SK-N-SH treated with all-trans-retinoic acid at 6 μM for 48 hours (cell line): ENCODE results near the gene PIWIL1.

Experiments
- ATAC-seq: fragments of 200-7000 bp; cut with Tn5 transposase; 3 replicates; pipeline ENCODE4 v1.9.1; 2020; ENCODE audit warnings: mild to moderate bottlenecking, moderate library complexity
- ARNTL ChIP-seq: fragments of 450-650 bp; formaldehyde crosslinking; IDR thresholded peaks from 2 replicates; pipeline ENCODE4 v1.5.0; 2020; ENCODE audit warnings: low read depth, mild to moderate bottlenecking, moderate library complexity, borderline replicate concordance
- BACH2 ChIP-seq: fragments of 250-450 bp; sonication (Bioruptor Pico); IDR thresholded peaks from 2 replicates; pipeline ENCODE4 v1.9.0; 2021; ENCODE audit warnings: mild to moderate bottlenecking, borderline replicate concordance
- CSDC2 ChIP-seq: fragments of 250-450 bp; sonication (Bioruptor Pico); IDR thresholded peaks from 2 replicates; pipeline ENCODE4 v1.5.0; 2020; ENCODE audit warnings: mild to moderate bottlenecking, moderate library complexity
- CSRNP3 ChIP-seq: fragments of 250-450 bp; sonication (Bioruptor Pico); IDR thresholded peaks from 2 replicates; pipeline ENCODE4 v1.5.1; 2021; ENCODE audit warnings: mild to moderate bottlenecking, moderate library complexity
- ESRRG ChIP-seq: fragments of 250-450 bp; sonication (Bioruptor Pico); IDR thresholded peaks from 2 replicates; pipeline ENCODE4 v1.6.1; 2021; ENCODE audit warnings: mild to moderate bottlenecking
- GLIS3 ChIP-seq: fragments of 250-450 bp; sonication (Bioruptor Pico); IDR thresholded peaks from 2 replicates; pipeline ENCODE4 v1.5.0; 2020; ENCODE audit warnings: mild to moderate bottlenecking, moderate library complexity
- ISL1 ChIP-seq: fragments of 250-450 bp; sonication (Bioruptor Pico); IDR thresholded peaks from 2 replicates; pipeline ENCODE4 v2.1.2; 2022; ENCODE audit warnings: mild to moderate bottlenecking, moderate library complexity
- OSR1 ChIP-seq: fragments of 250-450 bp; sonication (Bioruptor Pico); IDR thresholded peaks from 2 replicates; pipeline ENCODE4 v1.8.0; 2022; ENCODE audit warnings: moderate library complexity, mild to moderate bottlenecking, inconsistent platforms
- PPARA ChIP-seq: fragments of 250-450 bp; sonication (Bioruptor Pico); IDR thresholded peaks from 2 replicates; pipeline ENCODE4 v1.5.0; 2020; ENCODE audit warnings: mild to moderate bottlenecking, borderline replicate concordance
- SNAI2 ChIP-seq: fragments of 250-450 bp; sonication (Bioruptor Pico); IDR thresholded peaks from 2 replicates; pipeline ENCODE4 v1.5.0; 2020; ENCODE audit warnings: mild to moderate bottlenecking, moderate library complexity
- TCF4 ChIP-seq: fragments of 250-450 bp; sonication (Bioruptor Pico); IDR thresholded peaks from 2 replicates; pipeline ENCODE4 v1.8.0; 2021; ENCODE audit warnings: mild to moderate bottlenecking, moderate library complexity, borderline replicate concordance
- TOX ChIP-seq: fragments of 250-450 bp; sonication (Bioruptor Pico); IDR thresholded peaks from 2 replicates; pipeline ENCODE4 v1.8.0; 2021; ENCODE audit warnings: mild to moderate bottlenecking, moderate library complexity, borderline replicate concordance
- TSHZ2 ChIP-seq: fragments of 250-450 bp; sonication (Bioruptor Pico); IDR thresholded peaks from 2 replicates; pipeline ENCODE4 v1.5.0; 2020; ENCODE audit warnings: mild to moderate bottlenecking, moderate library complexity
- ZC3H10 ChIP-seq: fragments of 250-450 bp; sonication (Bioruptor Pico); IDR thresholded peaks from 2 replicates; pipeline ENCODE4 v1.5.1; 2021; ENCODE audit warnings: mild to moderate bottlenecking, moderate library complexity
- ZFP3 ChIP-seq: fragments of 250-450 bp; sonication (Bioruptor Pico); IDR thresholded peaks from 2 replicates; pipeline ENCODE4 v1.5.0; 2020; ENCODE audit warnings: mild to moderate bottlenecking, moderate library complexity
- ZFP30 ChIP-seq: fragments of 450-650 bp; formaldehyde crosslinking; IDR thresholded peaks from 2 replicates; pipeline ENCODE4 v1.5.0; 2022; ENCODE audit warnings: mild to moderate bottlenecking, moderate library complexity
- ZNF565 ChIP-seq: fragments of 450-650 bp; formaldehyde crosslinking; conservative IDR thresholded peaks from 2 replicates; pipeline ENCODE4 v1.5.0; 2020; ENCODE audit warnings: low read depth, mild to moderate bottlenecking, moderate library complexity
- ZNF70 ChIP-seq: fragments of 450-650 bp; formaldehyde crosslinking; IDR thresholded peaks from 2 replicates; pipeline ENCODE4 v1.5.0; 2020; ENCODE audit warnings: mild to moderate bottlenecking, moderate library complexity
- ZNF8 ChIP-seq: fragments of 450-650 bp; formaldehyde crosslinking; IDR thresholded peaks from 2 replicates; pipeline ENCODE4 v1.5.0; 2020; ENCODE audit warnings: mild to moderate bottlenecking, moderate library complexity
- TF ChIP-seq, protein P1 (sequence below): fragments of 250-450 bp; sonication (Bioruptor Pico); IDR thresholded peaks from 2 replicates; pipeline ENCODE4 v1.8.0; 2021; ENCODE audit warnings: low read depth, mild to moderate bottlenecking, moderate library complexity, borderline replicate concordance
- TF ChIP-seq, protein P2 (sequence below): fragments of 250-450 bp; sonication (Bioruptor Pico); IDR thresholded peaks from 2 replicates; pipeline ENCODE4 v1.5.1; 2020; ENCODE audit warnings: low read depth, mild to moderate bottlenecking, moderate library complexity
- TF ChIP-seq, protein P3 (sequence below): fragments of 250-450 bp; sonication (Bioruptor Pico); IDR thresholded peaks from 2 replicates; pipeline ENCODE4 v1.8.0; 2020; ENCODE audit warnings: mild to moderate bottlenecking, moderate library complexity, borderline replicate concordance

Gene PIWIL1

DNA sequence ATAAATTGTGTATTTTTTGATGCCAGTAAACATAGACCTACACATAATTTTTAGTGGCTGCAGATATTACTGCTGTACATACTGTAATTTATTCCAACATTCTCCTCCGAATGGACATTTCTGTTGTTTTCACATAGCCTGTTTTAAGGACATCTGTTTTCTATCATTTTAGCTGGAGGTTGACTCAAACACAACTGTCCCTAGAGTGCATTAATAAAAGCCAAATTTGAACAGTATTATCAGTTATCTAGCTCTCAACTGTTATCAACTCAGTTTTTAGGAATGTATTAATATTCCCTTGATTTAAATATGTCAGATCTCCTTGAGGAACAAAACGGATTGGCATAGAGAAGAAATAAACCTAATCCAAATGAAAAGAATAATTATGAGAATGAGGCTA lies 17.2 kb upstream of the PIWIL1 start:
- TF ChIP-seq PPARA (CRISPR knock-in tag) (no peak), CSRNP3 (CRISPR knock-in tag) (no peak), ISL1 (no peak), ZC3H10 (no peak), ZNF565 (CRISPR knock-in tag) (no peak), BACH2 (CRISPR knock-in tag) (no peak), ZFP30 (CRISPR knock-in tag) (no peak), TSHZ2 (CRISPR knock-in tag) (no peak), TOX (CRISPR knock-in tag) (no peak), GLIS3 (CRISPR knock-in tag) (no peak), ESRRG (no peak), CSDC2 (CRISPR knock-in tag) (no peak)
- TF ChIP-seq, protein P1, sequence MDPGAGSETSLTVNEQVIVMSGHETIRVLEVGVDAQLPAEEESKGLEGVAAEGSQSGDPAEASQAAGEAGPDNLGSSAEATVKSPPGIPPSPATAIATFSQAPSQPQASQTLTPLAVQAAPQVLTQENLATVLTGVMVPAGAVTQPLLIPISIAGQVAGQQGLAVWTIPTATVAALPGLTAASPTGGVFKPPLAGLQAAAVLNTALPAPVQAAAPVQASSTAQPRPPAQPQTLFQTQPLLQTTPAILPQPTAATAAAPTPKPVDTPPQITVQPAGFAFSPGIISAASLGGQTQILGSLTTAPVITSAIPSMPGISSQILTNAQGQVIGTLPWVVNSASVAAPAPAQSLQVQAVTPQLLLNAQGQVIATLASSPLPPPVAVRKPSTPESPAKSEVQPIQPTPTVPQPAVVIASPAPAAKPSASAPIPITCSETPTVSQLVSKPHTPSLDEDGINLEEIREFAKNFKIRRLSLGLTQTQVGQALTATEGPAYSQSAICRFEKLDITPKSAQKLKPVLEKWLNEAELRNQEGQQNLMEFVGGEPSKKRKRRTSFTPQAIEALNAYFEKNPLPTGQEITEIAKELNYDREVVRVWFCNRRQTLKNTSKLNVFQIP (CRISPR knock-in tag) = no peak
- no peak for ATAC-seq

DNA sequence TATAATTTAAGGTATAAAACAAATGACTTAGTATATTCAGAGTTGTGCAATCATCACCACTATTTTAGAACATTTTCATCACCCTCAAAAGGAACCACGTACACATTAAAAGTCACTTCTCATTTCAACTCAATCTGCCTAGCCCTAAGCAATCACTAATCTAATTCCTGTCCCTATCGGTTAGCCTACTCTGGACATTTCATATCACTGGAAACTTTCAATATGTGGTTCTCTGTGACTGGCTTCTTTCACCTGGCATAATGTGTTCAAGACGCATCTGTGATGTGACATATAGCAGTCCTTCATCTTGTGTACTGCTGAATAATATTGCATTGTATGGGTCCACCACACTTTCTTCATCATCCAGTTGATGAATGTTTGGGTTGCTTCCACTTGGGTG lies 15.4 kb upstream of the PIWIL1 start:
- ATAC-seq = no peak
- TF ChIP-seq GLIS3 (CRISPR knock-in tag) = no peak
- no peak for TF ChIP-seq ZNF8 (CRISPR knock-in tag)
- TF ChIP-seq TSHZ2 (CRISPR knock-in tag) = no peak
- TF ChIP-seq, protein P1 (CRISPR knock-in tag) = no peak
- TF ChIP-seq ZNF565 (CRISPR knock-in tag) = no peak
- TF ChIP-seq ESRRG = no peak
- no peak for TF ChIP-seq OSR1
- TF ChIP-seq, protein P2, sequence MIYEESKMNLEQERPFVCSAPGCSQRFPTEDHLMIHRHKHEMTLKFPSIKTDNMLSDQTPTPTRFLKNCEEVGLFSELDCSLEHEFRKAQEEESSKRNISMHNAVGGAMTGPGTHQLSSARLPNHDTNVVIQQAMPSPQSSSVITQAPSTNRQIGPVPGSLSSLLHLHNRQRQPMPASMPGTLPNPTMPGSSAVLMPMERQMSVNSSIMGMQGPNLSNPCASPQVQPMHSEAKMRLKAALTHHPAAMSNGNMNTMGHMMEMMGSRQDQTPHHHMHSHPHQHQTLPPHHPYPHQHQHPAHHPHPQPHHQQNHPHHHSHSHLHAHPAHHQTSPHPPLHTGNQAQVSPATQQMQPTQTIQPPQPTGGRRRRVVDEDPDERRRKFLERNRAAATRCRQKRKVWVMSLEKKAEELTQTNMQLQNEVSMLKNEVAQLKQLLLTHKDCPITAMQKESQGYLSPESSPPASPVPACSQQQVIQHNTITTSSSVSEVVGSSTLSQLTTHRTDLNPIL (CRISPR knock-in tag) = no peak
- no peak for TF ChIP-seq ZNF70 (CRISPR knock-in tag)
- TF ChIP-seq ZFP3 (CRISPR knock-in tag) = no peak
- no peak for TF ChIP-seq PPARA (CRISPR knock-in tag)
- no peak for TF ChIP-seq TCF4 (CRISPR knock-in tag)
- no peak for TF ChIP-seq SNAI2 (CRISPR knock-in tag)
- TF ChIP-seq, protein P3, sequence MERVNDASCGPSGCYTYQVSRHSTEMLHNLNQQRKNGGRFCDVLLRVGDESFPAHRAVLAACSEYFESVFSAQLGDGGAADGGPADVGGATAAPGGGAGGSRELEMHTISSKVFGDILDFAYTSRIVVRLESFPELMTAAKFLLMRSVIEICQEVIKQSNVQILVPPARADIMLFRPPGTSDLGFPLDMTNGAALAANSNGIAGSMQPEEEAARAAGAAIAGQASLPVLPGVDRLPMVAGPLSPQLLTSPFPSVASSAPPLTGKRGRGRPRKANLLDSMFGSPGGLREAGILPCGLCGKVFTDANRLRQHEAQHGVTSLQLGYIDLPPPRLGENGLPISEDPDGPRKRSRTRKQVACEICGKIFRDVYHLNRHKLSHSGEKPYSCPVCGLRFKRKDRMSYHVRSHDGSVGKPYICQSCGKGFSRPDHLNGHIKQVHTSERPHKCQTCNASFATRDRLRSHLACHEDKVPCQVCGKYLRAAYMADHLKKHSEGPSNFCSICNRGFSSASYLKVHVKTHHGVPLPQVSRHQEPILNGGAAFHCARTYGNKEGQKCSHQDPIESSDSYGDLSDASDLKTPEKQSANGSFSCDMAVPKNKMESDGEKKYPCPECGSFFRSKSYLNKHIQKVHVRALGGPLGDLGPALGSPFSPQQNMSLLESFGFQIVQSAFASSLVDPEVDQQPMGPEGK = no peak
- TF ChIP-seq ISL1 = no peak
- TF ChIP-seq ARNTL (CRISPR knock-in tag) = no peak
